GM19395 (cell line): ENCODE data around the gene CALY.
"Not testable (repeated sequence)": the region's sequence is repeated elsewhere in the genome, so short reads cannot be mapped to it uniquely, and the experiment has no call there.

Experiments used
- ATAC-seq: cut with Tn5 transposase; IDR thresholded peaks from one replicate; pipeline ENCODE4 v1.9.1; 2021; ENCODE audit warnings: mild to moderate bottlenecking, moderate library complexity; ENCODE audit not compliant: unreplicated experiment

The CALY gene

GRCh38 chr10:133336577-133337369, at the start of gene CALY:
TSS of gene CALY (minus strand) at chr10:133336896. CDS start at chr10:133328989, 7,907 bp downstream.
- ATAC-seq = no peak

- no peak for ATAC-seq
Measured at GRCh38 chr10:133385214-133385613, 48.5 kb upstream of the CALY start.

DNA sequence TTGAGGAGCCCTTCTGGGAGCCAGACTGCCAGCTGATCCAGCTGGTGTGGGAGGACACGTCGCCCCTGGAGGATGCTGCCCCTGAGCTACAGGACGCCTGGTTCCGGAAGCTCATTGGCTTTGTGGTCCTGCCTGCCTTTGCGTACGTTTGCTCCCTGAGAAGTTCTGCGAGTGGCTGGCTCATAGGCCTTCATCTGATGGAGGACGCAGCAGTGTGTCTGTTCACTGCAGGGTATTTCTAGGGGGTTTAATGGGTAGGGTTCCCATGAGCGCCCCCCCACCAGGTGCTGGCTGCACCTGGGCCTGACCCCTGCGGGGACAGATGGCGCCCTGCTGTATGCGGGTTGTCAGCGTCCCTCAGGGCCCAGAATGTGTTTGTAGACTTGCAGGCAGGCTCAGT, 47.4 kb upstream of the CALY start:
- ATAC-seq = no peak

GRCh38 chr10:133383551-133383950, 46.9 kb upstream of the CALY start:
- ATAC-seq = no peak

- ATAC-seq = no peak
Measured at GRCh38 chr10:133381036-133381435, 44.3 kb upstream of the CALY start.

DNA sequence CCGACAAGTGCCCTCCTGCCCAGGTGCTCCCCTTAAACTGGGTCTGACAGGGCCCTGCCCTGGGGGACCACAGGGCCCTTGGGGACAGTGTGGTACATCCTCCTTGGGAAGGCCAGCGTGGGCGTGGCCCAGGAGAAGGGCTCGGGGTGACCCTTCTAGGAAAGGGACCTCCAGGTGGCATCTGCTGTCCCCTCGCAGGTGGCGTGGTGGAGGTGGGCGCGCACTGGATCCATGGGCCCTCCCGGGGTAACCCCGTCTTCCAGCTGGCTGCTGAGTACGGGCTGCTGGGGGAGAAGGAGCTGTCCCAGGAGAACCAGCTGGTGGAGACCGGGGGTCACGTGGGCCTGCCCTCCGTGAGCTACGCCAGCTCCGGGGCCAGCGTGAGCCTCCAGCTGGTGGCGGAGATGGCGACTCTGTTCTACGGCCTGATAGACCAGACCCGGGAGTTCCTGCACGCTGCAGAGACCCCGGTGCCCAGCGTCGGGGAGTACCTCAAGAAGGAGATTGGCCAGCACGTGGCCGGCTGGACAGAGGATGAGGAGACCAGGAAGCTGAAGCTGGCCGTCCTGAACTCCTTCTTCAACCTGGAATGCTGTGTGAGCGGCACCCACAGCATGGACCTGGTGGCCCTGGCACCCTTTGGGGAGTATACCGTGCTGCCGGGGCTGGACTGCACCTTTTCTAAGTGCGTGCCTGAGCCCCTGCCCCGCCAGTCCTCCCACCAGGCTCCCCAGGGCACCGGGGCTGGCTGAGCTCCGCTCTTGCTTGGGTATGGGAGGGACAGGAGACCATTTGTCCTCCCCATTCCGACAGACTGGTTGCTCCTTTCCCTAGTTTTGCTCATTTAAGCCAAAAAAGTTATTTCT, 43.3 kb upstream of the CALY start:
- no peak for ATAC-seq

GRCh38 chr10:133379152-133379800, 42.6 kb upstream of the CALY start, which contains the start of gene PAOX:
TSS of gene PAOX (plus strand) at chr10:133379262. CDS start at chr10:133379317, 55 bp downstream.
- peak; percentile 53 for ATAC-seq

GRCh38 chr10:133378251-133379096, 41.8 kb upstream of the CALY start:
- peak; percentile 35 for ATAC-seq

DNA sequence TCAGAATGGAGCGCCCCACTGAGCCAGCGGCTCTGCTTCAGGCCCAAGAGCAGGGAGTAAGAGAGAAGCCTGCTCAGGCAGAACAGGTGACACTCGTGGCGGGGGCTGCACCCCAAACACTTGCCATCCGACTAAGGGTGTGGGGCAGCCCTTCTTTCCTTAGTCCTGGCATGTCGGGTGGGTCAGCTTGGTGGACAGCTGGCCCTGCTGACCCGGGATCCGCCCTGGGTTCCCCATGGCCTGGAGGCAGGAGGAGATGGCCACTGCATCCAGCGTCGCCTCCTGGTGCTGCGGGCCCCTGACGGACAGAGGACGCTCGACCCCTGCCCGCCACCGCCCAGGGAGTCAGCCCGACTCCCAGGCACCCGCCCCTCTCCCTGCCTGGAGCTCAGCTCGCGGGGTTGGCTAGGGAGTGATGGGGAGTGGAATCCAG, 41.1 kb upstream of the CALY start:
- no peak for ATAC-seq

- no peak for ATAC-seq
Measured at GRCh38 chr10:133377025-133377817, 40.5 kb upstream of the CALY start.

- not testable (repeated sequence) for ATAC-seq
Measured at GRCh38 chr10:133376183-133376582, 39.5 kb upstream of the CALY start.

- no peak for ATAC-seq
Measured at GRCh38 chr10:133375357-133376115, 38.8 kb upstream of the CALY start.

DNA sequence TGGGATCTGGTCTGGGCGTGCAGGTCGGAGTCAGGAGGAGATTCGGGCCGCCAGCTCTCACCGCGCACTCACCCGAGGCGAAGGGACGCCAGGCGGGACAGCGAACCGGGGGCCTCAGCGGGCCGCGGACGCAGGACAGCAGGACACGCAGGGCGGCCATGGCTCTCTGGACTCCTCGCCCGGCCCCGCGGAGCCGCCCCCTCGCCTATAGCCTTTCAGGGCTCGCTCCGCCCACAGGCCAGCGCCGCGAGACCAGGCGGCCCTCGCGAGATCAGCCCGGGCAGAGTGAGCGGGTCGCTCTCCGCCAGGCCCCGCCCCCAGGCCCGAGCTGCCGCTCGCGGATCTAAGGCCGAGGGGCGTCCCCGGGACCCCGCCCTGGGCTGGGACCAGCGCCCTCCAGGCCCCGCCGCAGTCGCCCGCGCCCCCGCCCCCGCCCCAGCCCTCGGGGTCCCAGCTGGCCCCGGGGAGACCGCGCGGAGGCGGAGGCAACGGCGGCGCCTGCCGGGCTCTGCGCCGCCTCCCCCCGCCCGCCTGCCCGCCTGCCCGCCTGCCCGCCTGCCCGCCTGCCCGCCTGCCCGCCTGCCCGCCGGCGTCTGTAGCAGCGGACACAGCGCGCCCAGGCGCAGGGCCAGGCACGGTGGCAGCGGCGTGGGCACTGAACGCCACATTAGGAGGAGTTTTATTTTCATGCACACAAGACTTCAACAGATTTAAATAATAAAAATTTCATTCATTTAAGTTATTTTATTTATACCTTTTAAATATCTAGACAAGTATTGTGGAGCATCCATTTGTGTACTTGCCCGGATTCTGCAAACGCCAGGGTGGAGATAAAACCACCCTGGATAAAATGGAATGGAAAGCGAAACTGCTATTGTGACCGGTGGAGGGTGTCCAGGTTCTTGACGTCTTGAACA, 36.7 kb upstream of the CALY start, which contains the start of gene ECHS1:
Gene ECHS1 (minus strand): TSS at position 181 of the 917 bp plus-strand sequence. CDS start 21 bp downstream, at position 160.
- ATAC-seq = peak; percentile 92

DNA sequence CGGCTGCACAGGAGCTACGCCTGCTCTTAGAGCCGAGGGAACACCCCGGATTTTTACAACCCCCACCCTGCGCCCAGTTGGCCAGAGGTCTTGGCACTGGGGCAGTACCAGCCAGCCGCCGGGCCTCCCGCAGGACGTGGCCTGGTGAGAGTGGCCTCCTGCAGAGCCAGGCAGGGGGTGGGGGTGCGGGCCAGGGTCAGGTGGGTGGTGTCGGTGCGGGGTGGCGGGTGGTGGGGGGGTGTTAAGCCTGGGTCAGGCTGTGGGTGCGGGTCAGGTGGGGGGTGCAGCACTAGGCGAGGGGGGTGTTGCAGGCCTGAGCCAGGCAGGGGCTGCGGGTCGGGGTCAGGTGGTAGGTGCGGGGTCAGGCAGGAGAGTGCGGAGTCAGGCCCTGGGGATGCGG, 35.8 kb upstream of the CALY start:
- ATAC-seq = no peak

DNA sequence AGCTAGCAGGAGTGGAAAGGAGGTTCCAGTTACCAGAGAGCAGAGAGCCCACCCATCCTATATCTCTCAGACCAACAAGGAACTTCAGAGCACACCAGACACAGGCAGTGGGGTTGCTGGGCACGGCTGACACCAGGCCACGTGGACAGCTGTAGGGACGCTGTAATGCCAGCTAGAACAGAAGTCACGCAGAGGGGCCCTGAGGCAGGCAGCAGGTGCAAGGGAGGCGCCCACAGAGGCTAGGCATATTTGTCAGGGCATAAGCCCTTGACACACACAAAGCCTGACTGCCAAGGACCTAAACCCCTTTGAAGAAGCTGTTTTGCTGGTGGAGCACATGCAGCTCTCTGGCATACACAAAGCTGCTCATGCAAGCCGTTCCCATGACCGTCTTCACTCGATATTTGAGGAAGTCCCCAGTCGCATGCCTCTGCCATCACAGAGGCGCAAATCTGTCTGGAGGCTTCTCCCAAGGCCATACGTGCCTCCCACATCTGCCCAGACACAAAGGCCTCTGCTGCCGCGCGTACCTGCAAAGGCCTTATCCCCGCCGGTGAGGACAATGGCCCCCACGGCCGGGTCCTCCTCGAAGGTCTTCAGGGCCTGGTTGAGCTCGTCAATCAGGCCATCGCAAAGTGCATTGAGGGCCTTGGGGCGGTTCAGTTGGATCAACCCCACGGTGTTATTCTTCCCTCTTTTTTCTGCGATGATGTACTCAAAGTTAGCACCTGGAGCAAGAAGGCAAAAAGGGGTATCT, 33.5 kb upstream of the CALY start:
- ATAC-seq = no peak

DNA sequence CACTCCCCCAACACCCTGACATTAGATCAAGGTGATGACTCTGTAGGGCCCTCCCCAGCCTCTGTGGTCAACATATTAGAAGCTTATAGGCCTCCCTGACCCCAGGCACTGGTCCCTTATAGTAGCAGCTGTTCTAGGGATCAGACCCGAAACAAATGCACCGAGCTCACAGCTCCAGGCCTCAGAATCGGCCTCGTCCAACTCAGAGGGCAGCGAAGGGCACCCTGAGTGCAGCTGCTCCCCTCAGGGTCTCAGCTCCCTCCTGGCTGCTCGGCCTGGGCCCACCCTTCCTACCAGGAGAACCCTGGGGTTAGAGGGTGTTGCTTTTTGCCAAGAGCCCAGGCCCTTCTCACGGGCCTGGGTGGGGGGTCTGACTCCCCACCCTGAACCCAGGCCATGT, 31.5 kb upstream of the CALY start:
- ATAC-seq = no peak

- ATAC-seq = not testable (repeated sequence)
Measured at GRCh38 chr10:133367461-133367860, 30.8 kb upstream of the CALY start.
